ENCODE measurements around the gene NEDD4L. TPM values are rescaled to one million over a fixed set of nuclear protein-coding genes. Genes with fewer than 3 reads are reported as not detected.

Gene NEDD4L
- total and polyA plus RNA-seq, 10 of the 15 experiments (the other 5 are each of a cell fraction or from before 2014, with no cell fraction given) = 7.4 to 24.0 (median 17.7) TPM

DNA sequence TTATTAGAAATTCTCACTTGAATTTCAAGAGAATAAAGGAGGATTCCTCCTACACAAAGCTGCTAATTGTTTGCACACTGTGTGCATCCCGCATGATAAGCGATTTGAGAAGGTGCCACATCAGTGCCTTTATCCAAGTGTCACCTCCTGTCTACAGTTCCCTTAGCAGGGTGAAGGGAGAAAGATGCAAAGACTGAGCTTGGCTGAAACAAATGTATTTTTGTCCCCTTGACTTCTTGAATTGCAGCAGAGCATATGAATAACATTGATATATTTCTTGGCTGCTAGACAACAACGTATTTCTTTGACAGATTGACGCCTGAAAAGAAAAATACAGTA is 255.1 kb downstream of the NEDD4L start:
- H3K9me3 ChIP-seq (replicated peaks; ENCODE audit: control insufficient read depth, insufficient read depth, low read length) = no peaks in the 10 kb centered on the region
- H3K27ac ChIP-seq (ENCODE audit: control insufficient read depth, insufficient read depth) = no peak overlapping the region
- H3K79me2 ChIP-seq (ENCODE audit: control insufficient read depth, insufficient read depth, low read length) = no peaks in the 10 kb centered on the region
- SMC1A ChIA-PET (ENCODE audit: uncharacterized antibody, unreplicated experiment) = interaction anchor here (0.6 to 6.7 kb wide), 8 partner anchors 8 to 258 kb away, joined by 3 to 82 read pairs (median 4); no protein-coding TSS in a partner anchor
- H3K9ac ChIP-seq (ENCODE audit: control insufficient read depth, insufficient read depth, low read length) = no peak overlapping the region
- H3K36me3 ChIP-seq (ENCODE audit: control insufficient read depth in 2 of 2, insufficient read depth in 2 of 2, low read length in 1 of 2) = no peaks in the 10 kb centered on the region
- WGBS (ENCODE audit: insufficient coverage, insufficient replicate concordance, low lambda C conversion rate, missing lambda C conversion rate) = 93% methylated on average over 4 of the region's 4 CpGs
- CTCF ChIA-PET = interaction anchor here (0.9 to 1.4 kb wide), 4 partner anchors 10 to 195 kb away, joined by 3 to 5 read pairs (median 4); no protein-coding TSS in a partner anchor
- DNase-seq (ENCODE audit: low read depth, low spot score) (no peak), FAIRE-seq (no peak), ATAC-seq (no peak)
- no peaks in the 10 kb centered on the region for H3K27me3 ChIP-seq (replicated peaks in 1 of 2; ENCODE audit: control insufficient read depth in 2 of 2, insufficient read depth in 2 of 2, low read length in 1 of 2)
- POLR2A ChIA-PET = interaction anchor here (5.7 kb wide), 1 partner anchor 8 kb away, joined by 43 read pairs; no protein-coding TSS in a partner anchor
- RAD21 ChIA-PET (ENCODE audit: unreplicated experiment) = interaction anchor here (0.8 to 1.3 kb wide), 2 partner anchors 78 to 105 kb away, joined by 3 read pairs; no protein-coding TSS in a partner anchor
- H3K4me1 ChIP-seq (ENCODE audit: control insufficient read depth, insufficient read depth, low read length) = peaks cover 13% of the 10 kb centered on the region
- no peak overlapping the region for H3K4me2 ChIP-seq (ENCODE audit: control insufficient read depth, insufficient read depth)
- H2AFZ ChIP-seq (ENCODE audit: control insufficient read depth, low read depth, low read length) = no peak overlapping the region
- TF ChIP-seq YBX1 (IDR thresholded peaks at IDR 0.05) = no peak
- TF ChIP-seq MTA2 (IDR thresholded peaks at IDR 0.05; ENCODE audit: low read depth) = no peak
- TF ChIP-seq POLR2AphosphoS5 (IDR thresholded peaks at IDR 0.05; ENCODE audit: low read length) = no peak
- no peak for TF ChIP-seq ZNF24 (IDR thresholded peaks at IDR 0.05)
- TF ChIP-seq PAX5 (IDR thresholded peaks at IDR 0.05; ENCODE audit: borderline replicate concordance, low read depth, low read length) = no peak
- TF ChIP-seq, protein P1, sequence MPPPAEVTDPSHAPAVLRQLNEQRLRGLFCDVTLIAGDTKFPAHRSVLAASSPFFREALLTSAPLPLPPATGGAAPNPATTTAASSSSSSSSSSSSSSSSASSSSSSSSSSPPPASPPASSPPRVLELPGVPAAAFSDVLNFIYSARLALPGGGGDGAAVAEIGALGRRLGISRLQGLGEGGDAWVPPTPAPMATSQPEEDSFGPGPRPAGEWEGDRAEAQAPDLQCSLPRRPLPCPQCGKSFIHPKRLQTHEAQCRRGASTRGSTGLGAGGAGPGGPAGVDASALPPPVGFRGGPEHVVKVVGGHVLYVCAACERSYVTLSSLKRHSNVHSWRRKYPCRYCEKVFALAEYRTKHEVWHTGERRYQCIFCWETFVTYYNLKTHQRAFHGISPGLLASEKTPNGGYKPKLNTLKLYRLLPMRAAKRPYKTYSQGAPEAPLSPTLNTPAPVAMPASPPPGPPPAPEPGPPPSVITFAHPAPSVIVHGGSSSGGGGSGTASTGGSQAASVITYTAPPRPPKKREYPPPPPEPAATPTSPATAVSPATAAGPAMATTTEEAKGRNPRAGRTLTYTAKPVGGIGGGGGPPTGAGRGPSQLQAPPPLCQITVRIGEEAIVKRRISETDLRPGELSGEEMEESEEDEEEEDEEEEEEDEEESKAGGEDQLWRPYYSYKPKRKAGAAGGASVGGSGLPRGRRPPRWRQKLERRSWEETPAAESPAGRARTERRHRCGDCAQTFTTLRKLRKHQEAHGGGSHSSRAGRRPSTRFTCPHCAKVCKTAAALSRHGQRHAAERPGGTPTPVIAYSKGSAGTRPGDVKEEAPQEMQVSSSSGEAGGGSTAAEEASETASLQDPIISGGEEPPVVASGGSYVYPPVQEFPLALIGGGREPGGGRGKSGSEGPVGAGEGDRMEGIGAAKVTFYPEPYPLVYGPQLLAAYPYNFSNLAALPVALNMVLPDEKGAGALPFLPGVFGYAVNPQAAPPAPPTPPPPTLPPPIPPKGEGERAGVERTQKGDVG (CRISPR knock-in tag; IDR thresholded peaks at IDR 0.05) = no peak
- no peak for TF ChIP-seq BHLHE40 (IDR thresholded peaks at IDR 0.05; ENCODE audit: borderline replicate concordance in 1 of 2, low read depth in 2 of 2, low read length in 1 of 2)
- no peak for TF ChIP-seq MEF2A (IDR thresholded peaks at IDR 0.05; ENCODE audit: insufficient read depth, low read depth, low read length)
- TF ChIP-seq IKZF2 (IDR thresholded peaks at IDR 0.05) = no peak
- no peak for TF ChIP-seq RELA (IDR thresholded peaks at IDR 0.05; ENCODE audit: borderline replicate concordance, partially characterized antibody)
- no peak for TF ChIP-seq CBFB (IDR thresholded peaks at IDR 0.05; ENCODE audit: low read depth)
- no peak for TF ChIP-seq NFIC (IDR thresholded peaks at IDR 0.05; ENCODE audit: low read depth, low read length)
- no peak for TF ChIP-seq NRF1 (conservative IDR thresholded peaks at IDR 0.05; ENCODE audit: low read depth, low read length)
- no peak for TF ChIP-seq SREBF2 (IDR thresholded peaks at IDR 0.05; ENCODE audit: low read length)
- TF ChIP-seq HCFC1 (IDR thresholded peaks at IDR 0.05; ENCODE audit: low read length) = no peak
- no peak for TF ChIP-seq CREM (IDR thresholded peaks at IDR 0.05; ENCODE audit: low read depth)
- TF ChIP-seq YY1 (IDR thresholded peaks at IDR 0.05; ENCODE audit: low read depth, low read length) = no peak
- no peak for TF ChIP-seq MEF2B (IDR thresholded peaks at IDR 0.05; ENCODE audit: partially characterized antibody, poor library complexity, severe bottlenecking)
- no peak overlapping the region for H3K4me3 ChIP-seq
- in situ Hi-C loops (cut with MboI) = no loop called here
- no TSS peak for BruUV-seq (replicated peaks)
- H4K20me1 ChIP-seq (ENCODE audit: control insufficient read depth, insufficient read depth) = no peaks in the 10 kb centered on the region
- intact Hi-C loops (cut with micrococcal nuclease; ENCODE audit: unreplicated experiment) = no loop called here
